PFSK-1 (cell line): ENCODE measurements around the gene CAPN7.

Source experiments
- FOXP2 ChIP-seq: optimal IDR thresholded peaks from 2 replicates; pipeline ENCODE3; 2011; ENCODE audit warnings: borderline replicate concordance, control low read depth, inconsistent platforms; ENCODE audit not compliant: insufficient read depth; ENCODE audit errors: extremely low read length, extremely low read depth
- POLR2AphosphoS5 ChIP-seq: IDR thresholded peaks from 2 replicates; pipeline ENCODE4 v1.6.1; 2012; ENCODE audit warnings: low read depth, mild to moderate bottlenecking, control low read depth, low read length, moderate library complexity
- REST ChIP-seq, 2 experiments: IDR thresholded peaks; 2 replicates each; pipeline versions ENCODE4 v1.6.1 to v1.8.0; 2011 to 2012; ENCODE audit warnings: low read depth in 2 of 2, low read length in 2 of 2, control low read depth in 1 of 2, inconsistent platforms in 1 of 2, mild to moderate bottlenecking in 1 of 2, moderate library complexity in 1 of 2; ENCODE audit not compliant: insufficient read depth in 1 of 2
- SIN3A ChIP-seq: IDR thresholded peaks from 2 replicates; pipeline ENCODE4 v1.6.1; 2012; ENCODE audit warnings: mild to moderate bottlenecking, low read length, moderate library complexity, borderline replicate concordance; ENCODE audit not compliant: insufficient read depth
- TAF1 ChIP-seq: IDR thresholded peaks from 2 replicates; pipeline ENCODE4 v1.6.1; 2012; ENCODE audit warnings: low read length, control low read depth, borderline replicate concordance; ENCODE audit not compliant: insufficient read depth

The CAPN7 gene

GRCh38 chr3:15262021-15262420, 56.0 kb downstream of the CAPN7 start:
- TF ChIP-seq TAF1: no peak
- no peak for TF ChIP-seq FOXP2
- TF ChIP-seq SIN3A: no peak
- TF ChIP-seq REST (IDR thresholded peaks at IDR 0.05; ENCODE audit: insufficient read depth in 1 of 2, low read depth in 2 of 2, low read length in 2 of 2): no peak
- TF ChIP-seq POLR2AphosphoS5: no peak

- TF ChIP-seq SIN3A (no peak), TAF1 (no peak), FOXP2 (no peak), POLR2AphosphoS5 (no peak), REST (IDR thresholded peaks at IDR 0.05; ENCODE audit: insufficient read depth in 1 of 2, low read depth in 2 of 2, low read length in 2 of 2) (no peak)
These were observed 57.1 kb downstream of the CAPN7 start for GRCh38 chr3:15263120-15263519.

GRCh38 chr3:15263926-15264325, 57.9 kb downstream of the CAPN7 start:
- TF ChIP-seq REST (IDR thresholded peaks at IDR 0.05; ENCODE audit: insufficient read depth in 1 of 2, low read depth in 2 of 2, low read length in 2 of 2) (no peak), TAF1 (no peak), POLR2AphosphoS5 (no peak), SIN3A (no peak), FOXP2 (no peak)

- TF ChIP-seq REST (IDR thresholded peaks at IDR 0.05; ENCODE audit: insufficient read depth in 1 of 2, low read depth in 2 of 2, low read length in 2 of 2) (no peak), FOXP2 (no peak)
These were observed 58.4 kb downstream of the CAPN7 start for GRCh38 chr3:15264486-15264885.

- TF ChIP-seq REST (IDR thresholded peaks at IDR 0.05; ENCODE audit: insufficient read depth in 1 of 2, low read depth in 2 of 2, low read length in 2 of 2) (no peak), TAF1 (no peak), POLR2AphosphoS5 (no peak), SIN3A (no peak), FOXP2 (no peak)
These were observed 59.8 kb downstream of the CAPN7 start for GRCh38 chr3:15265655-15266509.
